Heart left ventricle (tissue), 16 donors: ENCODE measurements around the gene TRUB2. TPM values are rescaled to one million over a fixed set of nuclear protein-coding genes. Genes with fewer than 3 reads are reported as not detected.

Experiments used
- ATAC-seq, 4 donors: fragments of 200-7000 bp; cut with Tn5 transposase; one replicate each; pipeline ENCODE4 v1.9.1; 2020 to 2022; ENCODE audit warnings: moderate library complexity in 4 of 4, mild to moderate bottlenecking in 3 of 4, moderate number of reproducible peaks in 1 of 4
- DNase-seq, 5 donors: peaks; one replicate each; pipeline ENCODE4 v3.0.0-alpha.2; 2020
- H3K27ac ChIP-seq, 12 donors: fragments of 200-600 bp; sonication (generic) in 4 of 12; one replicate each; pipeline versions ENCODE4 v1.5.0 to v1.8.0; 2016 to 2022; ENCODE audit warnings: mild to moderate bottlenecking in 2 of 12
- H3K27me3 ChIP-seq, 9 donors: fragments of 200-600 bp; sonication (generic) in 2 of 9; one replicate each; pipeline versions ENCODE4 v1.5.1 to v1.8.0; 2016 to 2022; ENCODE audit warnings: mild to moderate bottlenecking in 3 of 9
- H3K36me3 ChIP-seq, 9 donors: fragments of 200-600 bp; sonication (generic) in 2 of 9; one replicate each; pipeline versions ENCODE4 v1.5.0 to v1.8.0; 2018 to 2022; ENCODE audit warnings: mild to moderate bottlenecking in 2 of 9
- H3K4me1 ChIP-seq, 12 donors: fragments of 200-600 bp; sonication (generic) in 4 of 12; one replicate each; pipeline versions ENCODE4 v1.5.0 to v1.8.0; 2016 to 2022; ENCODE audit warnings: mild to moderate bottlenecking in 3 of 12
- H3K4me3 ChIP-seq, 12 donors: fragments of 200-600 bp; sonication (generic) in 4 of 12; one replicate each; pipeline versions ENCODE4 v1.5.0 to v1.8.0; 2017 to 2022; ENCODE audit warnings: mild to moderate bottlenecking in 9 of 12, moderate library complexity in 4 of 12
- H3K9me3 ChIP-seq, 12 donors: fragments of 200-600 bp; sonication (generic) in 4 of 12; one replicate each; pipeline versions ENCODE4 v1.5.0 to v1.8.0; 2016 to 2022; ENCODE audit warnings: mild to moderate bottlenecking in 1 of 12
- POLR2A ChIP-seq, 2 donors: fragments of 450-650 bp; IDR thresholded peaks; one replicate each; pipeline ENCODE4 v1.6.1; 2017; ENCODE audit warnings: antibody characterized with exemption in 2 of 2, mild to moderate bottlenecking in 2 of 2, moderate library complexity in 2 of 2
- WGBS, 4 donors: extraction: QIAGEN DNeasy Blood & Tissue Kit in 2 of 4; methylation state at CpG; one replicate each; pipeline versions ENCODE4 v1.1.5 to v1.1.7; 2013 to 2018; 5-methylcytosine and 5-hydroxymethylcytosine counted together
- intact Hi-C, 10 donors: fragments of 100-400 bp; cut with DNase I; formaldehyde crosslinking; loops; one replicate each; pipeline versions ENCODE4 v1.11.1 to v1.14.2; 2022
- polyA plus RNA-seq, 2 donors: library from polyadenylated mRNA; stranded (reverse); fragments of 200-250 nt; gene quantifications; one replicate each; pipeline ENCODE4 v1.2.3, GENCODE V29; 2013
- total RNA-seq, 9 donors: library from RNA; depleted of rRNA in 2 of 9; stranded (reverse); fragments of >200 nt in 2 of 9; fragmentation: NEBNext Ultra II Directional in 3 of 9; extraction: Animal tissue kit (Norgen Biotek cat#: 25700) in 3 of 9; gene quantifications; one replicate each; pipeline versions ENCODE4 v1.1.0 to v1.2.4, GENCODE V29; 2016 to 2023
- TF ChIP-seq, protein P1 (sequence below), 12 donors: fragments of 200-600 bp; sonication (generic) in 4 of 12; IDR thresholded peaks; one replicate each; pipeline versions ENCODE4 v1.5.0 to v1.8.0; 2018 to 2022; ENCODE audit warnings: antibody characterized with exemption in 12 of 12, mild to moderate bottlenecking in 5 of 12
- donor health status: ischemic (EF 13 %, LVEDD 7.1; RV severe dilation, severe dysfunction).
- donor health status: healthy with polysubstance abuse.
- donor health status: DM: no; HTN: yes; CAD: no.
- donor health status: DM: no; HTN: no; CAD: no.
- donor health status: ischemic (EF 25% LVEDD 6.9; RV normal size, moderate dysfunction).
- donor health status: ischemic (EF 25% LVEDD 5.7; RV mildly dilated, moderate dysfunction).
- donor health status: healthy.
- donor health status: DM: yes; HTN: yes; CAD: no.
- donor health status: ischemic (EF 35%, LVEDD 5.7; RV mildly dilated, moderate dysfunction).
- donor health status: nonischemic (EF 11% LVEDD 7.7; RV severe dilation, severe dysfunction).
- donor health status: DM: yes; HTN: yes; CAD: no.
- donor health status: PGD.
- donor health status: ischemic (EF 29% LVEDD 5.4; RV normal size, mild dysfunction).
- donor health status: nonischemic (EF 23%, LVEDD 6.1; RV moderate dilation, normal function).

Gene TRUB2
- total and polyA plus RNA-seq, 11 donors: 12.9 to 49.7 (median 34.4) TPM

- intact Hi-C loops: loop anchor here in 5 of 10 donors (5.0 to 10.0 kb wide), 4 partner anchors 48 to 150 kb away; partner anchors contain the start of genes CIZ1 (in 1 of the 5) and DNM1 (in 1 of the 5)
- Histone ChIP-seq H3K4me3 (no peak overlapping the region), H3K4me1 (peaks cover 0 to 12% (median 9%) of the 10 kb centered on the region in 12 donors), H3K27ac (no peak overlapping the region), H3K9me3 (no peaks in the 10 kb centered on the region), H3K27me3 (no peaks in the 10 kb centered on the region), H3K36me3 (peaks cover 0 to 78% (median 72%) of the 10 kb centered on the region in 9 donors)
- no peak for DNase-seq
- ATAC-seq: no peak
- 92 to 96% (median 95%) methylated on average over 20 to 28 of the region's 28 CpGs for WGBS, 4 donors
- TF ChIP-seq POLR2A (IDR thresholded peaks at IDR 0.05): no peak
- TF ChIP-seq, protein P1, sequence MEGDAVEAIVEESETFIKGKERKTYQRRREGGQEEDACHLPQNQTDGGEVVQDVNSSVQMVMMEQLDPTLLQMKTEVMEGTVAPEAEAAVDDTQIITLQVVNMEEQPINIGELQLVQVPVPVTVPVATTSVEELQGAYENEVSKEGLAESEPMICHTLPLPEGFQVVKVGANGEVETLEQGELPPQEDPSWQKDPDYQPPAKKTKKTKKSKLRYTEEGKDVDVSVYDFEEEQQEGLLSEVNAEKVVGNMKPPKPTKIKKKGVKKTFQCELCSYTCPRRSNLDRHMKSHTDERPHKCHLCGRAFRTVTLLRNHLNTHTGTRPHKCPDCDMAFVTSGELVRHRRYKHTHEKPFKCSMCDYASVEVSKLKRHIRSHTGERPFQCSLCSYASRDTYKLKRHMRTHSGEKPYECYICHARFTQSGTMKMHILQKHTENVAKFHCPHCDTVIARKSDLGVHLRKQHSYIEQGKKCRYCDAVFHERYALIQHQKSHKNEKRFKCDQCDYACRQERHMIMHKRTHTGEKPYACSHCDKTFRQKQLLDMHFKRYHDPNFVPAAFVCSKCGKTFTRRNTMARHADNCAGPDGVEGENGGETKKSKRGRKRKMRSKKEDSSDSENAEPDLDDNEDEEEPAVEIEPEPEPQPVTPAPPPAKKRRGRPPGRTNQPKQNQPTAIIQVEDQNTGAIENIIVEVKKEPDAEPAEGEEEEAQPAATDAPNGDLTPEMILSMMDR (IDR thresholded peaks at IDR 0.05): no peak
Observed at GRCh38 chr9:128344931-128345605, 22.8 kb upstream of the TRUB2 start.

- Histone ChIP-seq H3K27me3 (no peaks in the 10 kb centered on the region), H3K27ac (no peak overlapping the region), H3K4me1 (peaks cover 0 to 16% (median 9%) of the 10 kb centered on the region in 12 donors), H3K36me3 (peaks cover 0 to 66% (median 61%) of the 10 kb centered on the region in 9 donors), H3K4me3 (no peak overlapping the region), H3K9me3 (no peaks in the 10 kb centered on the region)
- intact Hi-C loops: loop anchor here in 5 of 10 donors (5.0 to 10.0 kb wide), 4 partner anchors 47 to 149 kb away; partner anchors contain the start of genes CIZ1 (in 1 of the 5) and DNM1 (in 1 of the 5)
- no peak for DNase-seq
- no peak for TF ChIP-seq POLR2A (IDR thresholded peaks at IDR 0.05)
- TF ChIP-seq, protein P1 (IDR thresholded peaks at IDR 0.05): no peak
- ATAC-seq: no peak
- WGBS, 4 donors: 94 to 98% (median 97%) methylated on average over 4 of the region's 4 CpGs
Observed at GRCh38 chr9:128343855-128344254, 21.6 kb upstream of the TRUB2 start.

DNA sequence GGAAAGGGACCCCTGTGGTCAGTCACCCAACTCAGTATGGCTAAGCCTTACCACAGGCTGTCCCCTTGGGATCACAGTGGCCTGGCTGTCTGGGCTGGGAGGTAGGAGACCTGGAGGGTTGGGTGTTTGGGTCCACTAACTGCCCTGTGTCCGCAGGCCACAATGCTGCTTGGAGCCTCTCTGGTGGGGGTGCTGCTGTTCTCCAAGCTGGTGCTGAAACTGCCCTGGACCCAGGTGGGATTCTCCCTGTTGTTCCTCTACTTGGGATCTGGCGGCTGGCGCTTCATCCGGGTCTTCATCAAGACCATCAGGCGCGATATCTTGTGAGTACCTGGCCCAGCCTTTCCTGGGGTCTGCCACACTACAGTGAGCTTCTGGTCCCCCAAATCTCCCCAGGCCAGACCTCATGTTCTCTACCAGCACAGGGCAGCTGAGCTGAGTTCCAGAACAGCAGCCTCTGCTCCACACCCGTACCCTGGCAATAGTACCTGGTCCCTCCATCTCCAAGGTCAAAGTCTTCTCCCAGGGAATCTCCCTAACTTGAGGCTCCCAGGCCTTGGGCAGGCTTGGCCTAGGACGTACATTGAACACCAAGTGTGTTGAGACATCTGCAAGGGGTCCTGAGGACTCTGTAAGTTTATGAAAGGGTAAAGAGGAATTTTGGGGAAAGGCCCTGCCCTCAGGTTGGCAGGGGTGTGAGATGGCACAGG lies 20.9 kb upstream of the TRUB2 start:
- intact Hi-C loops: loop anchor here in 5 of 10 donors (5.0 to 10.0 kb wide), 4 partner anchors 46 to 148 kb away; partner anchors contain the start of genes CIZ1 (in 1 of the 5) and DNM1 (in 1 of the 5)
- Histone ChIP-seq H3K27me3 (no peaks in the 10 kb centered on the region), H3K9me3 (no peaks in the 10 kb centered on the region), H3K4me3 (no peak overlapping the region), H3K36me3 (peaks cover 0 to 58% (median 54%) of the 10 kb centered on the region in 9 donors), H3K27ac (no peak overlapping the region), H3K4me1 (peaks cover 0 to 16% (median 9%) of the 10 kb centered on the region in 12 donors)
- WGBS, 4 donors: 91 to 98% (median 96%) methylated on average over 6 to 8 of the region's 8 CpGs
- TF ChIP-seq, protein P1 (IDR thresholded peaks at IDR 0.05): no peak
- no peak for TF ChIP-seq POLR2A (IDR thresholded peaks at IDR 0.05)
- ATAC-seq (no peak), DNase-seq (no peak)
